ENCODE results near the gene PHF20.
"Not testable (repeated sequence)": the region's sequence is repeated elsewhere in the genome, so short reads cannot be mapped to it uniquely, and the experiment has no call there.

Gene PHF20

DNA sequence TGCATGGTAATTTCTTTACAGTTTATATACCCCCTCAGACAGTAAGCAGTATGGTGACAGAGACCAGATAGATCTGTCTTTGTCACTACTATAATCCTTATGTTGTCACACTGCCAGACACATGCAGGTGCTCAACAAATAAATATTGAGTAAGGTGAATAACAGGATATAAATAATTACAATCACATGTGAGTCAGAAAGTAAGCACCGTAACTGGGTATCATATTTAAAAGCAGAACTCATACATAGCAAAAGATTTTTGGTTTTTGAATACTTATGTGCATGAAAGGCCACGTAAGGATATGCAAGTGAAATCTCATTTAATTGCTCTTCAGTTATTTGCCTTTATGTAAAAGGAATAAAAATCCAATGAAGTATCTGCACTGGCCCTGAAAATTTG, 214.0 kb downstream of the PHF20 start:
- DNase-seq, result no peak

DNA sequence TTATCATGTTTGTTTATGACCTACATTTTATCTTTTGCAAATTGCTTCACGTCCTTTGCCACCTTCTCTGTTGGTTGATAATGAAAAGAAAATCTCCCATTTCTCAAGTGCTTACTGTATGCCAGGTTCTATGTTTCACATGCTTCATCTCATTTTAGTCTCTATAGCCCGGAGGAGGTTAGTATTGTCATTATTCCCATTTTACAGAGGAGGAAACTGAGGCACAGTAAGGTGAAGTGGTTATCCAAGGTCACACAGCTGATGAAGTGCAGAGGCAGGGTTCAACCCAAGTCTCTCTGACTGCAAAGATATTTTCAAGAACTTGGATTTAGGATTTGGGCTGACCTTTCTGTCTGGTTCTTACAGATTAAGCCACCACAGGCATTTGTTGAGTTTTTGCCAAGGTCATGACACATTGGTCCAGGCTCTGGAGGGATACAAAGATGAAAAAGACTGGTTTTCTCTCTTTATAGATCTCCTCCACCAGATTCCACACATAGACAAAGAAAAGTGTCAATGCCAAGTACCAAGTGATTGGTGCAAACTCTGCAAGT, 217.2 kb downstream of the PHF20 start:
- DNase-seq, result no peak

DNA sequence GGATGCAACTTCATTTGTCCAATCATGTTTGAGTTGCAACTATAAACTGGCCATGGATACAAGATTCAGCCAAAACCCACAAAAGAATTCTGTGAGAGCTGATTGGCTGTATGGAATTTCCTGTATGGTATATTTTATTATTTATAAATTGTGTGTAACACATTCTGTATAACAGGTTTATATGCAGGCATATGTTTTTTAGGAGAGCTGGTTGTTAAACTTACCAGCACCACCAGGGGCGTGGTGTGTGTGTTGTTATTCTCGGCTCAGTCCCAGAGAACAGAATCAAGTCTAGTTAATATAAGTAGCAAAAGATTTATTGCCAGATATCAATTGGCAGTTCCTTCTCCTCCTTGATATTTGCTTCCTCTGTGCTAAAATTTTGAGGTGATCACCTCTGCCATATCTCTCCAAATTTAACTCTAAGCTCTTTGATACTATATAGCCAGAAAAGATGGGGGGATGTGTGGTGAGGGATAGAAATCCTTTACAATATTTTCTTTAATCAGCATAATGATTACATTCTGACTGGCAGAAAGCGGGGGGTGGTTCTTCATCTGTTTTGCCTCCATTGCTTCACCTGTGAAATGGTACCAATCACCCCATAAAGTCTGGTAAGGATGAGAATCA, 219.4 kb downstream of the PHF20 start:
- peak; percentile 19 for DNase-seq

DNA sequence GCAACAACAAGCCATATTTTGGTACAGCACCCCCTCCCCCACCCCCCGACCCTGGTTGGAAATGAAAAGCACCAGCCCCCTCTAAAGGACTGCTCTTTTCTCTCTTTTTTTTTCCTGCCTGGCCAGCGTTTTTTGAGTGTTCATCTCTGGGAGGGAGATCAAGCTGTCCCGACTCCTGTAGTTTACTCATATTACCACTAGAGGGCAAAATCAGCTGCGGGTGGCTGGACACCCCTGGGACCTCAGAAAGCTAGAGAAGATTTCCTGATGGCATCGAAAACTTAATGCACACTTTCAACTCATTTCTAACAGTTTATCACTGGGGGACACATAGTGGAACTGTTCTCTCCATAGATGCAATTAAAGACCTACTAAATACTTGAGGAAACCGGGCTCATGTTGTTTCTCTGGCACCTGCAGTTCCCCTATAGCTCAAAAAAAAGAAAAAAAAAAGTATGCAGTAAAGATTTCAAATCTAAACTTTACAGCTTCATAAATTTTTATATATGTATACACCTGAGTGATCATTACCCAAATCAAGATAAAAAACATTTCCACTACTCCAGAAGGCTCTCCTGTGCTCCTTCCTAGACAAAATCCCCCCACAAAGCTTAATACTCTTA, 221.0 kb downstream of the PHF20 start:
- peak; percentile 65 for DNase-seq

DNA sequence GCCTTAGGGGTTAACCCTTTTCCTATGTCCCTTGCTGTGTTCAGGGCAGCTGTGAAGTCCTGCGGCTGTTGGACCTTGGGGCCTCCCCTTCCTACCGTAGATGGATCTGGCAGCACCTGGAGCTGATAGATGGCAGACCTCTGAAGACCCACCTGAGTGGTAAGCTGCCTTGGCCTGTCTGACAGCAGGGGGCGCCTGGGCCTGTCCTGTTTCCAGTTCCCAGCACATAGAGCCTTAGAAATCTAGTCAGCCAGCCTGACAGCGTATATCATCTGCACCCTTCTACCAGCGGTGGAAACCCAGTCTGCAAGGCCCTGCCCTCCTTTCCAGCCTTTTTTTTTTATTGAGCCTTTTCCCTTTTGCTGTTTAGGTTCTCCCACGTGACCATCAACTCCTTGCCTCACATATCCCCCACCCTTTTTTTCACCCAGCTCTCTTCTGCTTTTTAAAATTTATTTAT, 223.2 kb downstream of the PHF20 start:
- peak; percentile 68 for DNase-seq

DNA sequence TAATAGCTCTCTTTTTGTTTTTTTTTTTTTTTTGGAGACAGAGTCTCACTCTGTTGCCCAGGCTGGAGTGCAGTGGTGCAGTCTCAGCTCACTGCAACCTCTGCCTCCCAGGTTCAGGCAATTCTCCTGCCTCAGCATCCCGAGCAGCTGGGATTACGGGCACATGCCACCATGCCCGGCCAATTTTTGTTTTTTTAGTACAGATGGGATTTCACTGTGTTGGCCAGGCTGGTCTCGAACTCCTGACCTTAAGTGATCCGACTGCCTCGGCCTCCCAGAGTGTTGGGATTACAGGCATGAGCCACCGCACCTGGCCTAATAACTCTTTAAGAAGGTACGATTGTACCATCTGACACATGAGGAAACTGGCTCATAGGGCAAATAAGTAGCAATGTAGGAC, 224.7 kb downstream of the PHF20 start:
- not testable (repeated sequence) for DNase-seq

Data from fibroblast of skin of right biceps (primary cell).